ENCODE measurements around the gene URB2. TPM values are rescaled to one million over a fixed set of nuclear protein-coding genes. Genes with fewer than 3 reads are reported as not detected.

The URB2 gene
- total RNA-seq, 1 experiment from 2014 or later = 53.2 TPM

GRCh38 chr1:229648406-229648805, 22.4 kb downstream of the URB2 start:
- no peaks in the 10 kb centered on the region for H3K27me3 Mint-ChIP-seq (ENCODE audit: low read depth)
- no peak overlapping the region for H3T11ph ChIP-seq (ENCODE audit: low read length)
- H3K27ac Mint-ChIP-seq = no peak overlapping the region
- H3K56ac ChIP-seq (ENCODE audit: insufficient read length, low read depth, low read length) = no peak overlapping the region
- no peak overlapping the region for H4K8ac ChIP-seq (replicated peaks; ENCODE audit: insufficient read length, low read depth, low read length)
- H3K27me3 ChIP-seq (ENCODE audit: insufficient read depth, low read length) = no peaks in the 10 kb centered on the region
- H3K4me1 ChIP-seq (ENCODE audit: insufficient read depth, low read length) = no peaks in the 10 kb centered on the region
- no peak for TF ChIP-seq CTCF (conservative IDR thresholded peaks at IDR 0.05)
- peaks cover 2% of the 10 kb centered on the region for H3K79me1 ChIP-seq (ENCODE audit: insufficient read depth, low read depth, low read length, poor library complexity, severe bottlenecking)
- H3K9me3 ChIP-seq (ENCODE audit: control insufficient read depth, low read depth, low read length) = no peaks in the 10 kb centered on the region
- no peak overlapping the region for H3K23ac ChIP-seq (ENCODE audit: insufficient read length, low read depth, low read length)
- no peak overlapping the region for H2BK5ac ChIP-seq (ENCODE audit: insufficient read length, low read length)
- H3K4ac ChIP-seq (ENCODE audit: low read depth, low read length) = no peak overlapping the region
- peaks cover 37 to 81% (median 71%) of the 10 kb centered on the region in 3 experiments; a peak in 6 of 7 replicates for H3K36me3 Mint-ChIP-seq (ENCODE audit: insufficient read depth in 1 of 3, low read depth in 3 of 3)
- H4K91ac ChIP-seq (ENCODE audit: insufficient read length, low read depth, low read length) = no peak overlapping the region
- no peaks in the 10 kb centered on the region for H4K20me1 ChIP-seq (ENCODE audit: control insufficient read depth, insufficient read depth, insufficient read length)
- H2BK20ac ChIP-seq (ENCODE audit: low read depth, low read length, poor library complexity, severe bottlenecking) = no peak overlapping the region
- no peak overlapping the region for H3K14ac ChIP-seq (ENCODE audit: insufficient read depth, low read length)
- H3K4me2 ChIP-seq (ENCODE audit: insufficient read depth, insufficient read length, low read length) = no peak overlapping the region
- 0 out of 2 replicates have a peak, but pooled peaks cover 2% of the 10 kb centered on the region for H3K79me2 ChIP-seq (ENCODE audit: insufficient read depth, low read length)
- H3K9me3 Mint-ChIP-seq = no peaks in the 10 kb centered on the region
- no peak overlapping the region for H4K5ac ChIP-seq (ENCODE audit: insufficient read length, low read depth, low read length)
- no peak overlapping the region for H2AFZ ChIP-seq (ENCODE audit: low read length)
- no peaks in the 10 kb centered on the region for H3K4me1 Mint-ChIP-seq
- H3K27ac ChIP-seq (ENCODE audit: insufficient read length, low read depth, low read length) = no peak overlapping the region
- H3K4me3 Mint-ChIP-seq = no peak overlapping the region
- H3K9ac ChIP-seq (ENCODE audit: extremely low read depth, insufficient read length, low read length) = no peak overlapping the region
- no peak overlapping the region for H2BK120ac ChIP-seq (ENCODE audit: low read depth, low read length, poor library complexity, severe bottlenecking)
- WGBS (ENCODE audit: extremely low coverage, insufficient read length, low lambda C conversion rate) = no CpG with 5 or more reads among the region's 4 CpGs
- H2BK15ac ChIP-seq (ENCODE audit: low read depth, low read length) = no peak overlapping the region
- no peak overlapping the region for H2AK5ac ChIP-seq (ENCODE audit: insufficient read length, low read length)
- H3K18ac ChIP-seq (ENCODE audit: insufficient read length, low read depth, low read length) = no peak overlapping the region
- no peaks in the 10 kb centered on the region for H3K23me2 ChIP-seq (ENCODE audit: insufficient read length, low read depth, low read length, poor library complexity, severe bottlenecking)
- H2BK12ac ChIP-seq (ENCODE audit: insufficient read length, low read depth, low read length) = no peak overlapping the region
- DNase-seq = no peak

Data from H9 (cell line).